HEK293T (cell line): ENCODE data around the gene PRKCG.
A peak's percentile ranks its signal among the peaks of the same experiment; 100 is the strongest.

Source experiments
- ARNT ChIP-seq: fragments of 450-650 bp; IDR thresholded peaks from 2 replicates; pipeline ENCODE4 v1.6.1; 2017; ENCODE audit warnings: mild to moderate bottlenecking
- ELF4 ChIP-seq: fragments of 450-650 bp; IDR thresholded peaks from 2 replicates; pipeline ENCODE4 v1.6.1; 2017; ENCODE audit warnings: antibody characterized with exemption
- FOXK2 ChIP-seq: fragments of 450-650 bp; IDR thresholded peaks from 2 replicates; pipeline ENCODE4 v1.6.1; 2016; ENCODE audit warnings: mild to moderate bottlenecking
- HDGF ChIP-seq: fragments of 450-650 bp; IDR thresholded peaks from 2 replicates; pipeline ENCODE4 v1.6.1; 2017; ENCODE audit warnings: antibody characterized with exemption, borderline replicate concordance
- PKNOX1 ChIP-seq: fragments of 450-650 bp; IDR thresholded peaks from 2 replicates; pipeline ENCODE4 v1.6.1; 2016
- SUZ12 ChIP-seq: fragments of 450-650 bp; IDR thresholded peaks from 2 replicates; pipeline ENCODE4 v1.6.1; 2016; ENCODE audit warnings: mild to moderate bottlenecking
- ZNF384 ChIP-seq: fragments of 450-650 bp; IDR thresholded peaks from 2 replicates; pipeline ENCODE4 v1.6.1; 2016

GRCh38 chr19:53936029-53936428, 54.0 kb downstream of the PRKCG start:
- TF ChIP-seq ARNT (no peak), SUZ12 (no peak), ZNF384 (peak; percentile 55; the same call in 1 of the 2 replicates), PKNOX1 (no peak), FOXK2 (no peak), HDGF (no peak), ELF4 (no peak)
